ENCODE results near the gene HAX1.
"Not testable (repeated sequence)": the region's sequence is repeated elsewhere in the genome, so short reads cannot be mapped to it uniquely, and the experiment has no call there.

The HAX1 gene

GRCh38 chr1:154295408-154296235, 23.2 kb downstream of the HAX1 start:
- no peak overlapping the region for H3K27ac ChIP-seq
- no peaks in the 10 kb centered on the region for H3K36me3 ChIP-seq (ENCODE audit: control insufficient read depth, insufficient read depth, low read length)
- H3K27me3 ChIP-seq (ENCODE audit: control insufficient read depth, insufficient read depth, low read length): no peaks in the 10 kb centered on the region
- no peaks in the 10 kb centered on the region for H3K9me3 ChIP-seq (ENCODE audit: control insufficient read depth, low read length)
- no peak overlapping the region for H3K4me3 ChIP-seq (ENCODE audit: low read depth, low read length)
- no peak overlapping the region for H3K9ac ChIP-seq
- H3K79me2 ChIP-seq: no peaks in the 10 kb centered on the region
- no peak for TF ChIP-seq CTCF (IDR thresholded peaks at IDR 0.05)
- H3K4me1 ChIP-seq: no peaks in the 10 kb centered on the region
- no peak overlapping the region for H2AFZ ChIP-seq
- H3K4me2 ChIP-seq (ENCODE audit: low read length): no peak overlapping the region

GRCh38 chr1:154301582-154301981, 29.2 kb downstream of the HAX1 start:
- Histone ChIP-seq H2AFZ (no peak overlapping the region), H3K36me3 (ENCODE audit: control insufficient read depth, insufficient read depth, low read length) (no peaks in the 10 kb centered on the region)

GRCh38 chr1:154304664-154305337, 32.4 kb downstream of the HAX1 start:
- no peak overlapping the region for H3K9ac ChIP-seq

More at GRCh38 chr1:154301582-154301981, 29.2 kb downstream of the HAX1 start:
- TF ChIP-seq CTCF (IDR thresholded peaks at IDR 0.05): no peak
- H3K4me2 ChIP-seq (ENCODE audit: low read length): no peak overlapping the region
- no peaks in the 10 kb centered on the region for H3K79me2 ChIP-seq
- H3K4me1 ChIP-seq: no peaks in the 10 kb centered on the region
- no peak overlapping the region for H3K27ac ChIP-seq
- H3K27me3 ChIP-seq (ENCODE audit: control insufficient read depth, insufficient read depth, low read length): no peaks in the 10 kb centered on the region
- no peak overlapping the region for H3K9ac ChIP-seq
- H3K9me3 ChIP-seq (ENCODE audit: control insufficient read depth, low read length): no peaks in the 10 kb centered on the region
- no peak overlapping the region for H3K4me3 ChIP-seq (ENCODE audit: low read depth, low read length)

GRCh38 chr1:154306151-154306550, 33.7 kb downstream of the HAX1 start:
- no peak overlapping the region for H3K4me3 ChIP-seq (ENCODE audit: low read depth, low read length)
- no peak overlapping the region for H3K4me2 ChIP-seq (ENCODE audit: low read length)
- H3K27ac ChIP-seq: no peak overlapping the region
- TF ChIP-seq CTCF (IDR thresholded peaks at IDR 0.05): no peak
- H3K27me3 ChIP-seq (ENCODE audit: control insufficient read depth, insufficient read depth, low read length): no peaks in the 10 kb centered on the region
- H3K79me2 ChIP-seq: no peaks in the 10 kb centered on the region
- H3K36me3 ChIP-seq (ENCODE audit: control insufficient read depth, insufficient read depth, low read length): no peaks in the 10 kb centered on the region
- H3K4me1 ChIP-seq: no peaks in the 10 kb centered on the region
- H3K9me3 ChIP-seq (ENCODE audit: control insufficient read depth, low read length): no peaks in the 10 kb centered on the region
- no peak overlapping the region for H3K9ac ChIP-seq
- no peak overlapping the region for H2AFZ ChIP-seq

More at GRCh38 chr1:154304664-154305337, 32.4 kb downstream of the HAX1 start:
- Histone ChIP-seq H3K36me3 (ENCODE audit: control insufficient read depth, insufficient read depth, low read length) (no peaks in the 10 kb centered on the region), H2AFZ (no peak overlapping the region), H3K27ac (no peak overlapping the region), H3K4me3 (ENCODE audit: low read depth, low read length) (no peak overlapping the region), H3K9me3 (ENCODE audit: control insufficient read depth, low read length) (no peaks in the 10 kb centered on the region), H3K4me1 (no peaks in the 10 kb centered on the region), H3K79me2 (no peaks in the 10 kb centered on the region), H3K4me2 (ENCODE audit: low read length) (no peak overlapping the region), H3K27me3 (ENCODE audit: control insufficient read depth, insufficient read depth, low read length) (no peaks in the 10 kb centered on the region)
- TF ChIP-seq CTCF (IDR thresholded peaks at IDR 0.05): no peak

- not testable (repeated sequence) for H3K4me2 ChIP-seq (ENCODE audit: low read length); H3K36me3 ChIP-seq (ENCODE audit: control insufficient read depth, insufficient read depth, low read length); H3K4me3 ChIP-seq (ENCODE audit: low read depth, low read length); H3K27me3 ChIP-seq (ENCODE audit: control insufficient read depth, insufficient read depth, low read length); H3K79me2 ChIP-seq; H2AFZ ChIP-seq; H3K27ac ChIP-seq; H3K9ac ChIP-seq; H3K9me3 ChIP-seq (ENCODE audit: control insufficient read depth, low read length); H3K4me1 ChIP-seq
These were observed 35.3 kb downstream of the HAX1 start for GRCh38 chr1:154307670-154308270.

- not testable (repeated sequence) for H3K4me3 ChIP-seq (ENCODE audit: low read depth, low read length); H3K79me2 ChIP-seq; H3K27me3 ChIP-seq (ENCODE audit: control insufficient read depth, insufficient read depth, low read length); H3K9me3 ChIP-seq (ENCODE audit: control insufficient read depth, low read length); H3K9ac ChIP-seq; H3K4me2 ChIP-seq (ENCODE audit: low read length); H3K27ac ChIP-seq; H3K4me1 ChIP-seq; H3K36me3 ChIP-seq (ENCODE audit: control insufficient read depth, insufficient read depth, low read length); H2AFZ ChIP-seq
These were observed 36.7 kb downstream of the HAX1 start for GRCh38 chr1:154309136-154309535.

GRCh38 chr1:154312229-154313065, 40.0 kb downstream of the HAX1 start:
- H3K79me2 ChIP-seq; H3K27me3 ChIP-seq (ENCODE audit: control insufficient read depth, insufficient read depth, low read length); H3K4me1 ChIP-seq; H2AFZ ChIP-seq; H3K9me3 ChIP-seq (ENCODE audit: control insufficient read depth, low read length); H3K36me3 ChIP-seq (ENCODE audit: control insufficient read depth, insufficient read depth, low read length); H3K9ac ChIP-seq; H3K27ac ChIP-seq; H3K4me3 ChIP-seq (ENCODE audit: low read depth, low read length); H3K4me2 ChIP-seq (ENCODE audit: low read length): not testable (repeated sequence)

All from parathyroid adenoma (tissue), 2 donors.